GM21367 (cell line): Measurements from ENCODE around the gene LHFPL3.
"Not testable (repeated sequence)": the region's sequence is repeated elsewhere in the genome, so short reads cannot be mapped to it uniquely, and the experiment has no call there.

Experiments
- ATAC-seq: cut with Tn5 transposase; IDR thresholded peaks from one replicate; pipeline ENCODE4 v1.9.1; 2021; ENCODE audit not compliant: unreplicated experiment

LHFPL3 gene

DNA sequence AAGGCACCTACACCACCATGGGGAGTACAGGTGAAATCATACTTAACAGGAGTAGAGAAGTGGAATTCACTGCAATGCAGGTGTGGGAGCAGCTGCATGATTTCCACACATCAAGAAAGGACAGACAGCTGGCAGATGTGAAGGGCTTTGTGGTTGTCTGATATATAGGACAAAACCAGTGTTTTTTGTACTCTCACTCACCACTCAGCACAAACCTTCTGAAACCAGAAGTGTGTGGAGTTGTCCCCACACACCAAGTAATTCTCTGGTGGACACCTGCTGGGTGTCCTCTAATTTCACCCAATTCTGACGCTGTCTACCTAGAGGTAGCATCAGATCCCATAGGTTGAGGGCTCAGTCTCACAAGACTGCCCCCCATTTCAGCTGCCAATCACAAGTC is 357.9 kb downstream of the LHFPL3 start:
- no peak for ATAC-seq

DNA sequence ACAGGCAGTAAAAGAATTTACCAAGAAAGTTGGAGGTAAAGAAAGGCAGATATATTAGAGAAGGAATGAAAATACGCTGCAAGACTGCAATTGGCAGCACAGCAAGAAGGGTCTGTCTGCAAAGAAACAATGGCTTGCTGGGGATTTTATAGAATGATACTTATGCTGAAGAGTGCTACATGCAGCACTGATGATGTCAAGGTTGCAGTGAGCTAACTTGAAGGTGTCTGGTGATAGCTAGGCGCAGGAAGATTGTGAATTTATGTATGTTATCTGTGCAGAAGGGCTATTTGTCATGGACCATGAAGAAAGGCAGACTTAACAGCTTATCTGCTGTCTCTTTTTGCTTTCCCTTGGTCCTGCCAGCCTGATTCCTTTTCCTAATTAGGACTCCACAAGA is 366.3 kb downstream of the LHFPL3 start:
- ATAC-seq = no peak

DNA sequence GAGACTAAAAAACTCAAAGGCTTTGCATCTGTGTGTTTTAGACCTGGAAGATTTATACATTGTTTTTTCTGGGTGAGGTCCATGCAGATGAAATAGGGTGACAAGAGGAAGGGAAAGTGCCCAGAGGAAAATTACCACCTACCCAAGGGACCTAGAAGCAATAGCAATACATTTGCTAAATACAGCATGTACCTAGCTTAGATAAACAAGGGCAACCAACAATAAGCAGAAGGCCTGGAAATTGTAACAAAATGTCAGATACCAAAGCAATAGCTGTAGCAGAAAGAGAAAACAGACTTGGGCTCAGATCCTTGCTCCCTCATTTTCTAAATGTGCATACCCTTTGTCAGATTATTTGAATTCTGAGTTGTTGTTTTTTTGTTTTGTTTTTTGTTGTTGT is 367.2 kb downstream of the LHFPL3 start:
- no peak for ATAC-seq

DNA sequence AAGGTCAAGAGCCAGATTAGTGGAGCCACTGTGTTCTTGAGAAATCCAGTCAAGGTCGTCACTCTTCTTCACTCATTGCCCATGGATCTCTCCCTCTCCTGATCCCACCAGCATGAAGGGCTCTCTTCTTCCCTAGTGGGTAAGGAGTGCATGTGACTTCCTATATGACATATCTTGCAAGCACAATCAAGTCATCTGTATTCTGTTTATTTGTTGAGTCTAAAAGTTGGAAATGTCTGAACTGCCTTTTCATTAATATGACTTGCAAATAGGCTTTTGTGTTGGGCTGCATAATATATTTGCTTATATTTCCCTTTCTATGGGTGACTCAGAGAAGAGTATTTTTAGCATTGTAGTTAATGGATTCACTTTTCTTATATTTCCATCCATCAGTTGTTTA is 371.9 kb downstream of the LHFPL3 start:
- ATAC-seq = no peak

DNA sequence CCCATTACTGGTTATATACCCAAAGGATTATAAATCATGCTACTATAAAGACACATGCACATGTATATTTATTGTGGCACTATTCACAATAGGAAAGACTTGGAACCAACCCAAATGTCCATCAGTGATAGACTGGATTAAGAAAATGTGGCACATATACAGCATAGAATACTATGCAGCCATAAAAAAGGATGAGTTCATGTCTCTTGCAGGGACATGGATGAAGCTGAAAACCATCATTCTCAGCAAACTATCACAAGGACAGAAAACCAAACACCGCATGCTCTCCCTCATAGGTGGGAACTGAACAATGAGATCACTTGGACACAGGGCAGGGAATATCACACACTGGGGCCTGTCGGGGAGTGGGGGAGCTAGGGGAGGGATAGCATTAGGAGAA is 392.6 kb downstream of the LHFPL3 start:
- not testable (repeated sequence) for ATAC-seq

DNA sequence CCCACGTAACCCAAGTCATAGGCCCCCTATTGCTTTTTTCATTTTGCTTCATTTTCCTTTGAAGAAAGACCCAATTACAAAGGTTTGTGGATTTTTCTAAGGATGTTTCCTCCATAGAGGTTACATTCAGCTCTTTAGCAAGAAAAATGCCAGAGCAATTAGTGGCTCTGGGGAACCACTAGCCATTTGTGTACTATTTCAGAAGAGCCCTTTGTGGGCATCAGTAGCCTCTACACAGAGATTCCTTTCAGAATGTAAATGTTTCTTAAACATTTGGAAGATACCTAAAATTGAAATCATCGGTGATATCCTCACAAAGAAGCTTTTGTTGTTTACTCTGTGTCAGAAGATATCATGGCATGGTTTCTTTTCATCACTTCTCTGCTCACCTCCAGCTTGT is 394.6 kb downstream of the LHFPL3 start:
- no peak for ATAC-seq

DNA sequence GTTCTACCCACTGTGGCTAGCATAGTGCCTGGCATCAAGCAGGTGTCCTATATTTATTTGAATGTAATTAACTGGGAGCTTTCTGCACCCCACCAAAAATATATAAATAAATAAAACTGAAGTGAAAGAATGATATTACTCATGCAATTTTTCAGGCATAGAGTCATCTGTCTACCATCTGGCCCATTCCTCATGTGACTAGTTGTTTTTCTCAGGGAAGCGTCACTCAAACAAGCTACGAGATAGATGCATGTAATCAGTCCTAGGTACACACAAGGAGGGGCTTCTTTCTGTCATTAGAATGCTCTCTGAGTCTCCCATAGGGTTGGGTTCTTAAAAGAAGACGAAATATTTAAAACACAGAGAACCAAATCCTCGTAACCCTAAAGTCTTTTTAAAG is 430.1 kb downstream of the LHFPL3 start:
- no peak for ATAC-seq

DNA sequence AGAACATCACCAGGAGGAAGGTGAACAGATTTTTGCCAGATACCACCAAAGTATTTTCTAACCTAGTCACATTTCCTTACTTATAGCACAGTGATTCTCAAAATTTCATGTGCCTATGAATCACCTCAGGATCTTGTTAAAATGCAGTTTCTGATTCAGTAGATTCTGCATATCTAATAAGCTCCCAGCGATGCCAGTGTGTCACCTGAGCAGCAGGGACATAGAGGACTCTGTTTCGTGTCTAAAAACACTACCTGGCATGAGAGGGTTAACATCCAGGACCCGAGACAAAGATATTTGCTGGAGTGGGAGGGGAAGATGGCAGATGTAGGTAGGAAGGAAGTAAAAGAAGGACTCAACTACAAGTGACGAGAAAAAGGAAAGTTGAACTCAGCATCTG is 433.5 kb downstream of the LHFPL3 start:
- ATAC-seq = no peak

DNA sequence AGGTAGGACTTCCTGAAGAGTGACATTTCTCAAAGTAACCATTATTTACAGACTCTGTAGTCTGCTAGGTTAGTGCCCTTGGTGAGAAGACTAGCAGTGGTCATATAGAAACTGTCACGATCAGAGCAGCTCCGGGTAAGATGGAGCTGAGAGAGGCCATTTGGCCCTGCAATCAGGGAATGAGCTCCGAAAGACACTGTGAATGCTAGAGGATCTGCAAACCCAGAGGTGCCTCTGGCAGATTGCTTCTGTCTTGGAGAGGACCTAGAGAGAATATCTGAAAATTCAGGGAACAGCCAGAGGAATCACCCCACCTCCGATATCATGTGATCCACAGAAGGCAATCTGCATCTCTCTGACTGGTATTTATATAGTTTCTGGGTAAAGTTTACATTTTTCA is 438.7 kb downstream of the LHFPL3 start:
- no peak for ATAC-seq

DNA sequence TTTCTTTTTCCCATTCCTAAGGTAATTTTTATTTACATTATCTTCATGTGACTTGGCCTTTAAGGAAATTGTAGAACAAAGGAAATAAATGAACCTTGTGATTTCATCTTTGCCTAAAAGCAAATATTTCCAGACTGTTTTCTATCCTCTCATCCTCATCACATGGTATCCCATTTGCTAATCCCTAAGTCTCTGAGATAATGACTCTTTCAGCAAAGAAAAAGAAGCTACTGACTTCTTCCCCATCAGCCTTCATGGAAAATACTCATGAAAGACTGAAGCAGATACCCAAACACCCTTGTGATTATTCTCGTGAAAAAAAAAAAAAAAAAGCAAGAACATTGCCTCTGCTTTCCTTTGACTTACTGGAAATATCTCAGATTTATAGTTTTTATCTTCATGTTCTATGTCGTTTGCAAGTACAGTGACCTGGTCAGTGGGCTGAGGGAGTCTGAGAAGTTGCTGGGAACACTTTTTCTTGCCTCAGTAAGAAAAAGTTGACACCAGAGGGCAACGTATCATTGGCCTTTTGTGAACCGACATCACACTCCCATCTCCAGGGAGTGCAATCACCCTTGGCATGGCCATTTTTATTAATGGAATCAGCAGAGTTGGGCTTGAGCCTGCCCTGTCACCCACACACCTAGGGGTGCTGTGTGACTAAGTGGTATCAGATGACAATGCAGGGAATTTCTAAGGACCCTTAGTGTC is 439.6 kb downstream of the LHFPL3 start:
- no peak for ATAC-seq

DNA sequence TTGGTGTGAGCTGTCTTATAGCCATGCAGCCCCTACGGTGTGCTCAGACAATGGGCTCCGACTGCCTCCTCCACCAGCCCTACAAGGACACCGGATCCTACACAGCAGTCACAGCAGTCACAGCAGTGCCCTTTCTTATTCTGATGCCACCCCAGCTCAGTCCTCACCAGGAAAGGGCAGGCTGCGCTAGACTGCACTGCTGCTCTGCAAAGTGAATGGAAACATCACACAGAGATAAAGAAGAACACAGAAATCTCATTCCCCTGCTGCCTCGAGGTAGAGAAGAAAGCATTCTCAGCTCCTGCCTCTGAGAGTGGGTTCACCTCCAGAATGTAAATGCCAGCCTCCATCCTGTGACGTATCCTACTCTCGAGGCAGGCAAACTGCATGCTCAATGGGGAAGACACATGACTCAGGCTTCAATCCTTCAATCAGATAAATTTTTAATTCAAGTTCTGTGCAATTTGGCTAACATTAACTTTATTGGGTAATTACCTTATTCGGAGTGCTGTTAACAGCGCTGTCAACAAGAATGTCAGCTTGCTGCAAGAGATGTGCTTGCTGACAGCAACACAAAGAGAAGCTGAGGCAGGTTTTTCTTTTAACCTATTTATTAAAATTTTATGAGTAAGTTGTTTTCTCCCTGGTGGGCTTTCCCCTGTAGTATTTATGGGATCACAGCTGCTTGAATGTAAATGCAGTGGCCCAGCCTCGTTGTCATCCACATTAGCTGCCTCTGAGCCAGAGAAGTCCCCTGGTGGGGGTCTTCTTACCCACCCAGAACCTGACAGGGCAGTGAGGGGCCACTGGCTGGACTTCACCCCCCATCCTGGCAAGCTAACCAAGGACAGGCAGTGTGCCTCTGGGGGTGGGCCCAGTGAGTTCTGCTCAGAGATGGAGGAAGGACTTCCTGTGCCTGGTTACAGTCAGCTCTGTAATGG is 444.3 kb downstream of the LHFPL3 start:
- no peak for ATAC-seq

DNA sequence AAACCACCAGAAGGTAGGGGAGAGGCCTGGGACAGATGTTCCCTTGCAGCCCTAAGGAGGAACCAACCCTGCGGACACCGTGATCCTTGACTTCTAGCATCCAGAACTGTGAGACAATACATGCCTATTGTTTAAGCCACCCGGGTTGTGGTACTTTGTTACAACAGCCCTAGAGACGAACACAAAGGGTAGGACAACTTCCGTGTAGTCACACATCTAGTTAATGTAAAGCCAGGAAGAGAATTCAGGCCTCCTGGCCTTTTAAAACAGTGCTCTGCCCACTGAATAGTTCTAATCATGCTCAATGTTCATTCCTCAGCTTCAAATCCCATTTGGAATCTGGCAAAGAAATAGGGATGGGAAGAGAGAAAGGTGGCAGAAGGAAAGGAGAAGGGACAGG is 445.4 kb downstream of the LHFPL3 start:
- ATAC-seq = no peak

DNA sequence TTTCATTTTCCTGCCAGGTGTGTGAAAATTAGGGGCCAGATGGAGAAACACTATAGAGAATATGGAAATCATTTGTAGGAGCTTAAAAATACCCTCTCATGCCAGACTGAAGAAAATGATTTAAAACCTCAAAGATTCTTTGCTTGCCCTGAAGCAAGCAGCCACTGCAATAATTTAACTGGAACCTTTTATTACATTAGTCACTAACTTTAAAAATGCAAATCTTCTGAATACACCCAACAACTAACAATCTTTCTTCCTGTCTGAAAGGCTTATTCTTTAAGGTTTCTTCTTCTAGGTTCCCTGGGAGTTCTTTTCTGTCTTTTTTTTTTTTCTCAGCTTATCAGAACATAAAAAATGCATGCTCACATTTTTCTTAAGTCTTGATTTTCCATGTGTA is 447.1 kb downstream of the LHFPL3 start:
- ATAC-seq = no peak

DNA sequence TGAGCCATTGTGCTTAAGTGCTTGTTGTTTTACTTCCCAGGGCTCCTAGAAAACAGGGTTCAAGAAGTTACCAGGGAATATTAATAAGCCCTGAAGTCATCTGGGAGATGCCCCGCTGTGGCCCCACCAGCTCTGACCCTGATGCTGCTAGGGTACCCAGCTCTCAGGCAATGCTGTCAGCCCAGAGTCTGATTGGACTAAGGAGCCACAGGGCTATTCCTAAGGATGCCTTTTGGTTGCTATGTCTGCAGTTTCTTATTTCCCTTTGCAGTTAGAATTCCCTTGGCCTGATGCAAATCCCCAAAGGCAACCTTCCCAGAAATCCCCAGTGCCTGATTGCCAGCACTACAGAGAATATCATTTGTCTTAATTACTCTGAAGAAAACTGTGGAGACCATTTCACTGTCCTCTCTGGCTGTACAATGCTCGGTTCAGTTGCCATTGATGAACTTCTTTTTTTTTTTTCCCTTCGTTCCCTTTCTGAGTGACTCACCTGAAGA is 448.9 kb downstream of the LHFPL3 start:
- ATAC-seq = no peak

DNA sequence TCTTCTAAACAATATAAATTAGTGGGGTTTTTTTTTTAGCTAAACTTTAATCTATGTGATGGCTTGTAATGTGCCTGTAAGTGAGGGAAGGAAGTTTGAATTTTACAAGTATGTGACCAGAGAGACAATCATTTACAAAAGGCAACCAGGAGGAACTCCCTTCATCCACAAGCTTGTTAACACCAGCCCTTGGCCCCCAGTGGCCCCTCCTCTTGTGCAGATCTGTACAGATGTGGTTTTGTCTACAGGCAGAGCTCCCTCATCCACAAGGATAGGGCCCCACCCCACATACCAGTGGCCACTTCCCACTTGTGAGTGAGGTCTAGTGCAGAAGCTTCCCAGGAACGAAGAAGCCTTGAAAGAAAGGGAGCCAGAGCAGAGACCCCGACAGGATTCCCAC is 451.5 kb downstream of the LHFPL3 start:
- ATAC-seq = no peak

DNA sequence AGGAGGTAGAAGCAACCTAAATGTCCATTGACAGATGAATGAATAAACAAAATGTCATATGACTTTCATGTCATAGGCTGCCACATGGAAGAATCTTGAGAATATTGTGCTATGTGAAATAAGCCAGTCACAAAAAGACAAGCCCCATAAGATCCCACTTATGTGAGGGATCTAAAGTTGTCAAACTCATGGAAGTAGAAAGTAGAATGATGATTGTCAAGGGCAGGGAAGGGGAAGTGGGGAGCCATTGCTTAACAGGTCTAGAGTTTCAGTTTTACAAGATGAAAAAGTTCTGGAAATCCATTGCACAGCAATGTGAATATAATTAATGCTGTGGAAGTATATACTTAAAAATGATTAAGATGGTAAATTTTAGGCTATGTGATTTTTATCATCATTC is 456.3 kb downstream of the LHFPL3 start:
- no peak for ATAC-seq

DNA sequence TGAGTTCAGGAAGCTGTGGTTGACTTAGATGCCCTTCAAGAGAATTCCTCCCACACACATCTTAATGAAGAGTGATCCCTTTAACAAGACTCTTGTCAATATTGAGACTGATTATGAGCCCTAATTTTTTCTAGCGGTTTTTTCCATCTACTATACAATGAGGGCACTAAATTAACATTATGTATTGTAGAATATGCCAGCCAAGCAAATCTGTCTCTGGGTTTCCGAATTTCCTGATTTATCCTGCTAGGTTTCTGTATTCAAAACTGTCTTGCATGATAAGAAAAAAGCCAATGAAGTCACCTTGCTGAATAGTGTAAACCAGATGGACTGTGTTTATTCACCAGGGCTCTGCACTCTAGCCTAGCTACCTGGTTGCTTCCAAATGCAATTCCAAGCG is 461.4 kb downstream of the LHFPL3 start:
- no peak for ATAC-seq

DNA sequence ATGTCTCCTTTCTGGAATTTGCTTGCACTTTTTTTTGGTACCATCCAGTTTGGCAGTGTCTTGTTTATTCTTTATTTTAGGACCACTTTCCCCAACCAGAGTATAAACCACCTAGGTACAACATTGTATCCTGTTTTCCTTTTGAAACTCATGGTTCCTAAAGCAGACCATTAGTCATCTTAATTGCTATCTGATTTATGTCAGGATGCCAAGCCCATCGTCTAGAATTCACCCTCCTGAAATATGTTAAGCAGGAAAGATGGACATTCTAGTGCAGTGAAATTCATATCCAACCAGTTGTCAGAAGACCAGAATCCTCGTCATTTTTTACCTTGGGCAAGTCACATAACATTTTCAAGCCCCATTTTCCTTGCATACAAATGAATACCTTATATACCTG is 462.0 kb downstream of the LHFPL3 start:
- ATAC-seq = no peak

DNA sequence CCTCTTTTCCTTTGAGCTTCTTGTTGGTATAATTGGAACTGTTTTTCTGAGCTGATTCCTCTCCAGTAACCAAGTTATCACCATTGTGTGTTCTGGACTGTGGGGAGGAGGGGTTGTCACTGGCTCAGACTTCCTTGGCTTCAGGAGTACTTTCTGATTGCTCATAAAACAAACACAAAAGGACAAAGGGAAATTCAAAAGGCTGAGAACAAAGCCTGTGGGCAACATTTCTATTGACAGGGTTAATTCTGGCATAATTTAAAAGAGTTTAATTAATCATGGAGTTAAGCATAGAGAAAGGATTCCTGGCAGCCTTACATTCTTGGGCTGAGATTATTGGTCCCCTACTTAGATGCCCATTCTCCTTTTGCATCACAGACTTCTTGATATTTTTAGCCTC is 462.7 kb downstream of the LHFPL3 start:
- ATAC-seq = no peak

DNA sequence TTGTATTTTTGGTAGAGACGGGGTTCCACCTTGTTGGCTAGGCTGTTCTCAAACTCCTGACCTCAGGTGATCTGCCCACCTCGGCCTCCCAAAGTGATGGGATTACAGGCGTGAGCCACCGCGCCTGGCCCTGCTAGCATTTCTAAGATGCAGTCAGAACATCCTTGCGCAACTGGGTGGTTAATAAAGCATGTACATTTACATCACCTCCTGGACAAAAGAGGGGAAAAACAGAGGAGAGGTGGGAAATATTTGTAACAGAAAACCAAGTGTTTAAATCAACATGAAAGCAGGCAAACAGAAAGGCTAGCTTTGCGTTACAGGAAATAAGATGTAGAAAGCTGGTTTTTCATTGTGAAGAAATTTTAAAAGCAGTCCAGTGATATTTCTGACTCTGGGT is 464.7 kb downstream of the LHFPL3 start:
- ATAC-seq = no peak

DNA sequence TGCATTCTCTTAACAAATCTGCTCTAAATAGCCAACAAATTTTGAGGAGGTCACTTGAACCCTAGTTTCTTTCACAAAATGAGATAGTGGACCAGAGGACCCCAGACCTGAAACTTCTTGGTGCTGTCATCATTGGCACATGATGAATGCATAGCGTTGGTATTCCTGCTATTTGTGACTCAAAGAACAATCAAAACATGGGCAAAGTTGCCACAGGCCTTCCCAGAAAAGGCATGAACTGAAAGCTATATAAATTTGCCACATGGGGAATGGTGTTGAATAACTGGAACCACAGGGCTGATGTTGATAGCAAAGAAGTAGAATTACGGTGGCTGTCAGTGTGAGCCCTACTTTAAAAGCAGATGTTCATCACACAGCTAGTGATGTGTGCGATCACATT is 465.8 kb downstream of the LHFPL3 start:
- ATAC-seq = no peak

DNA sequence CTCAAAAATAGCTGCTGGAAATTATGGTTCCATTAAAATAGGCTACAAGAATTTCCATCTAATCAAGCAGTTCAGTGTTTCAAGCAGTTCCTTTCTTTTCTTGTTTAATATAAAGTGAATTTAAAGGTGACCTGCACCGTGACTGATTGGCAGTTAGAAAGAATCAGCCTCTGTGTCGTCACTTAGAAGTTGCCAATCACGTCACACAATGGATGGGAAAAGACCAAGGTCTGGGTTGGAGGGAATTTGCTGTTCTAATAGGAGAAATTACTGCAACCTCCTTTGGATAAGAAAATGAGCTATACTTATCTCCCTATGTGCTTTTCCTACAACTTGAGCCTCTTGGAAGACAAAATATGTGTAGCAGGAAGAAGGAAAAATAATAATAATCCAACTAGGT is 466.2 kb downstream of the LHFPL3 start:
- ATAC-seq = no peak
